SK-N-SH (cell line): Measurements from ENCODE around the gene APBB2.

Experiments used
- CTCF ChIP-seq: fragments of 200-600 bp; sonication (generic); IDR thresholded peaks from 2 replicates; pipeline ENCODE4 v1.6.1; 2017; ENCODE audit warnings: antibody characterized with exemption, mild to moderate bottlenecking, moderate library complexity
- ELF1 ChIP-seq: IDR thresholded peaks from 2 replicates; pipeline ENCODE4 v1.4.0; 2012
- NFIC ChIP-seq: IDR thresholded peaks from 2 replicates; pipeline ENCODE4 v1.4.0; 2012; ENCODE audit warnings: borderline replicate concordance
- PBX3 ChIP-seq: IDR thresholded peaks from 2 replicates; pipeline ENCODE4; 2012
- TAF1 ChIP-seq: IDR thresholded peaks from 2 replicates; pipeline ENCODE4 v1.6.1; 2012; ENCODE audit warnings: low read depth, mild to moderate bottlenecking, low read length, moderate library complexity, borderline replicate concordance
- TEAD4 ChIP-seq: IDR thresholded peaks from 2 replicates; pipeline ENCODE4 v1.4.0; 2012; ENCODE audit warnings: mild to moderate bottlenecking, borderline replicate concordance; ENCODE audit not compliant: insufficient read depth
- USF2 ChIP-seq: fragments of 150-350 bp; IDR thresholded peaks from 2 replicates; pipeline ENCODE4 v1.6.1; 2017; ENCODE audit warnings: antibody characterized with exemption, low read length, low read depth, borderline replicate concordance
- YY1 ChIP-seq: IDR thresholded peaks from 2 replicates; pipeline ENCODE4 v1.4.0; 2012; ENCODE audit warnings: low read depth, mild to moderate bottlenecking

GRCh38 chr4:41209187-41209586 is 5.2 kb downstream of the APBB2 start:
- TF ChIP-seq TEAD4 (no peak), CTCF (no peak), ELF1 (no peak), NFIC (no peak), PBX3 (peak; percentile 55), TAF1 (no peak), USF2 (no peak), YY1 (no peak)
